ENCODE measurements around the gene CDKN2A.

DNA sequence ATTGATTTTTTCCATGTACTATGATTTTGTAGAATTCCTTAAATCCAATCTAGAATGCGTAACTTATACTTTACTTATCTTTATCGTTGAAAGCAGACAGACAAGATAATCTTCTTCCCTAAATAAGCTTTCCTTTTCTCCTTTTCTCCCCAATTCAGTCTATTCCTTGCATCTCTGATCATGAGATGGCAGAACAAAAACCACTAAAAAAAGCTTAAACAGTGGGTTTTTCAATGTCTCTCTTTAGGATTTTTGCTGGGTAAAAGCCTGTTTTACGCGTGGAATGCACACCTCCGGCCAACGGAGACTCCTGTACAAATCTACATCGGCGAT is 14.2 kb upstream of the CDKN2A start:
- TF ChIP-seq, protein P1, sequence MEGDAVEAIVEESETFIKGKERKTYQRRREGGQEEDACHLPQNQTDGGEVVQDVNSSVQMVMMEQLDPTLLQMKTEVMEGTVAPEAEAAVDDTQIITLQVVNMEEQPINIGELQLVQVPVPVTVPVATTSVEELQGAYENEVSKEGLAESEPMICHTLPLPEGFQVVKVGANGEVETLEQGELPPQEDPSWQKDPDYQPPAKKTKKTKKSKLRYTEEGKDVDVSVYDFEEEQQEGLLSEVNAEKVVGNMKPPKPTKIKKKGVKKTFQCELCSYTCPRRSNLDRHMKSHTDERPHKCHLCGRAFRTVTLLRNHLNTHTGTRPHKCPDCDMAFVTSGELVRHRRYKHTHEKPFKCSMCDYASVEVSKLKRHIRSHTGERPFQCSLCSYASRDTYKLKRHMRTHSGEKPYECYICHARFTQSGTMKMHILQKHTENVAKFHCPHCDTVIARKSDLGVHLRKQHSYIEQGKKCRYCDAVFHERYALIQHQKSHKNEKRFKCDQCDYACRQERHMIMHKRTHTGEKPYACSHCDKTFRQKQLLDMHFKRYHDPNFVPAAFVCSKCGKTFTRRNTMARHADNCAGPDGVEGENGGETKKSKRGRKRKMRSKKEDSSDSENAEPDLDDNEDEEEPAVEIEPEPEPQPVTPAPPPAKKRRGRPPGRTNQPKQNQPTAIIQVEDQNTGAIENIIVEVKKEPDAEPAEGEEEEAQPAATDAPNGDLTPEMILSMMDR (IDR thresholded peaks at IDR 0.05), result no peak
- TF ChIP-seq POLR2AphosphoS5 (IDR thresholded peaks at IDR 0.05) (no peak), EP300 (IDR thresholded peaks at IDR 0.05; ENCODE audit: low read depth) (no peak)

All from transverse colon (tissue), 4 donors.